A673 (cell line): ENCODE measurements around the gene ACTL8. TPM values are rescaled to one million over a fixed set of nuclear protein-coding genes. Genes with fewer than 3 reads are reported as not detected.

ENCODE experiments used
- BruUV-seq: library from RNA; stranded (reverse); fragments of 400-500 nt; replicated peaks from 2 replicates; lab custom pipeline; 2021; lab: Mats Ljungman, UMichigan
- CTCF ChIA-PET: fragments of 300-600 bp; sonication (Branson Sonifier 250); formaldehyde crosslinking; loops from one replicate; lab custom pipeline; 2022; ENCODE audit warnings: antibody characterized with exemption; lab: Charles Lee
- POLR2A ChIA-PET: fragments of 300-600 bp; sonication (Branson Sonifier 250); formaldehyde crosslinking; loops from one replicate; lab custom pipeline; 2022; ENCODE audit warnings: antibody characterized with exemption; ENCODE audit not compliant: low non-redundant PET; lab: Charles Lee
- DNase-seq: peaks from one replicate; pipeline ENCODE4 v3.0.0-alpha.2; 2015; ENCODE audit warnings: low spot score
- H3K27ac ChIP-seq: fragments of 200-600 bp; sonication (generic); 2 replicates; pipeline ENCODE4 v1.5.1; 2016; ENCODE audit warnings: mixed run types, low read depth, mild to moderate bottlenecking, mixed read lengths, antibody characterized with exemption, low read length; ENCODE audit not compliant: poor library complexity, severe bottlenecking
- H3K27me3 ChIP-seq: fragments of 200-600 bp; sonication (generic); replicated peaks from 2 replicates; pipeline ENCODE4 v1.6.1; 2017; ENCODE audit warnings: mixed run types, low read depth, mild to moderate bottlenecking, mixed read lengths, antibody characterized with exemption, low read length; ENCODE audit not compliant: insufficient read depth, poor library complexity
- H3K36me3 ChIP-seq: fragments of 200-600 bp; sonication (generic); 2 replicates; pipeline ENCODE4 v1.6.1; 2016; ENCODE audit warnings: mixed run types, mild to moderate bottlenecking, mixed read lengths, antibody characterized with exemption, low read length; ENCODE audit not compliant: insufficient read depth, poor library complexity, severe bottlenecking
- H3K4me1 ChIP-seq: fragments of 200-600 bp; sonication (generic); 2 replicates; pipeline ENCODE4 v1.6.1; 2017; ENCODE audit warnings: mixed run types, mild to moderate bottlenecking, mixed read lengths, antibody characterized with exemption, low read length; ENCODE audit not compliant: insufficient read depth, poor library complexity, severe bottlenecking
- H3K4me3 ChIP-seq: fragments of 200-600 bp; sonication (generic); 2 replicates; pipeline ENCODE4 v1.5.1; 2016; ENCODE audit warnings: low read depth, mixed run types, mild to moderate bottlenecking, mixed read lengths, low read length; ENCODE audit not compliant: poor library complexity, severe bottlenecking
- H3K9me3 ChIP-seq: fragments of 200-600 bp; sonication (generic); 2 replicates; pipeline ENCODE4 v1.6.1; 2016; ENCODE audit warnings: mixed run types, low read depth, mild to moderate bottlenecking, mixed read lengths, antibody characterized with exemption, low read length; ENCODE audit not compliant: poor library complexity, severe bottlenecking
- EZH2 ChIP-seq: fragments of 200-600 bp; sonication (generic); IDR thresholded peaks from 2 replicates; pipeline ENCODE4 v1.6.1; 2017; ENCODE audit warnings: borderline replicate concordance, low read depth, mild to moderate bottlenecking, mixed read lengths, antibody characterized with exemption, low read length; ENCODE audit not compliant: poor library complexity, severe bottlenecking
- intact Hi-C: fragments of 100-400 bp; cut with micrococcal nuclease; formaldehyde crosslinking; loops from one replicate; pipeline ENCODE4 v1.10.0; 2022; ENCODE audit not compliant: unreplicated experiment
- total RNA-seq: library from RNA; stranded (reverse); gene quantifications from 2 replicates; pipeline ENCODE4 v1.2.3, GENCODE V29; 2021
- TF ChIP-seq, protein P1 (sequence below): fragments of 300-800, 200-600 bp; sonication (generic); conservative IDR thresholded peaks from 2 replicates; pipeline ENCODE4 v1.5.1; 2017; ENCODE audit warnings: low read depth, mild to moderate bottlenecking, antibody characterized with exemption, low read length, moderate library complexity, mixed read lengths

Gene ACTL8
- total RNA-seq, 1 experiment from 2014 or later = 0.28 TPM

DNA sequence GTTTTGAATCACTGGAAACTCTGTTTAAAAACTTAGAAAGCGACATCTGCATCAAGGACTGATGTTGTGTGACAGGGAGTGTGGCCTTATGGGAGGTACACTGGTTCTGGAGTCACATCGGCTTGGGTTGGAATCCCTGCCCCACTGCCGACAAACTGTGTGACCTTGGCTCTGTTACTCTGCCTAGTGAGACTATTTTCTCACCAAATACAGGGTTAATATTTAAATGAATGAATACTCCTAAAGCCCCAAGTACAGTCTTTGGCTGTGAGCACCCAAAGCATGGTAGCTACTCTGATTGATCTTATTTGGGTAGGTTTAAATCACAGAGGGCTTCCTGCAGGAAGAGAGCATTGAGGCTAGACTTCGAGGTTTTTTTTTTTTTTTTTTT is 102.0 kb downstream of the ACTL8 start:
- no peaks in the 10 kb centered on the region for H3K27me3 ChIP-seq
- no peaks in the 10 kb centered on the region for H3K36me3 ChIP-seq
- ChIA-PET CTCF (no interaction called here), POLR2A (no interaction called here)
- no TSS peak for BruUV-seq
- no peak overlapping the region for H3K27ac ChIP-seq
- no peak for TF ChIP-seq EZH2
- TF ChIP-seq, protein P1, sequence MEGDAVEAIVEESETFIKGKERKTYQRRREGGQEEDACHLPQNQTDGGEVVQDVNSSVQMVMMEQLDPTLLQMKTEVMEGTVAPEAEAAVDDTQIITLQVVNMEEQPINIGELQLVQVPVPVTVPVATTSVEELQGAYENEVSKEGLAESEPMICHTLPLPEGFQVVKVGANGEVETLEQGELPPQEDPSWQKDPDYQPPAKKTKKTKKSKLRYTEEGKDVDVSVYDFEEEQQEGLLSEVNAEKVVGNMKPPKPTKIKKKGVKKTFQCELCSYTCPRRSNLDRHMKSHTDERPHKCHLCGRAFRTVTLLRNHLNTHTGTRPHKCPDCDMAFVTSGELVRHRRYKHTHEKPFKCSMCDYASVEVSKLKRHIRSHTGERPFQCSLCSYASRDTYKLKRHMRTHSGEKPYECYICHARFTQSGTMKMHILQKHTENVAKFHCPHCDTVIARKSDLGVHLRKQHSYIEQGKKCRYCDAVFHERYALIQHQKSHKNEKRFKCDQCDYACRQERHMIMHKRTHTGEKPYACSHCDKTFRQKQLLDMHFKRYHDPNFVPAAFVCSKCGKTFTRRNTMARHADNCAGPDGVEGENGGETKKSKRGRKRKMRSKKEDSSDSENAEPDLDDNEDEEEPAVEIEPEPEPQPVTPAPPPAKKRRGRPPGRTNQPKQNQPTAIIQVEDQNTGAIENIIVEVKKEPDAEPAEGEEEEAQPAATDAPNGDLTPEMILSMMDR = no peak
- no peaks in the 10 kb centered on the region for H3K9me3 ChIP-seq
- no peak for DNase-seq
- no peak overlapping the region for H3K4me3 ChIP-seq
- H3K4me1 ChIP-seq = peaks cover 3% of the 10 kb centered on the region
- intact Hi-C loops = no loop called here

DNA sequence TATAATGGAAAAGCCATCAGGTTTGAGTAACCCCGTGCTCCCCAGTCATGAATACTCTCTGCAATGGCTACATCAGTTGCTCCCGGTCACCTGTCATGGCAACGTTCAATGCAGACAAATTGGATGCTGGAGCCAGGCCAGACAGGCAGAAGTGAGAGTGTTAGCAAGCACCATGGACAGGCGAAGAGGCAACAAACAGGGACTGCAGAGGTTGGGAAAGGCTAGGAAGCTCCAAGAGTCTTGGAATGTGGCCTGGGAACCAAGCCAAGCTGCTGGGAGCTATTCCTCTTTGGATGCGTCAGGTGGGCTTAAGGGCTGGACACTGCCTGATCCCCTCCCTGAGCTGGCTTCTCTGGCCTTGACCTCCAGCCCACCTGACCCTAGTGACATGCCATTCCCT is 102.9 kb downstream of the ACTL8 start:
- no peaks in the 10 kb centered on the region for H3K36me3 ChIP-seq
- intact Hi-C loops = no loop called here
- no peak for DNase-seq
- ChIA-PET POLR2A (no interaction called here), CTCF (no interaction called here)
- BruUV-seq = no TSS peak
- H3K4me1 ChIP-seq = peaks cover 3% of the 10 kb centered on the region
- TF ChIP-seq EZH2 = no peak
- TF ChIP-seq, protein P1 = no peak
- no peaks in the 10 kb centered on the region for H3K9me3 ChIP-seq
- no peak overlapping the region for H3K27ac ChIP-seq
- H3K4me3 ChIP-seq = no peak overlapping the region
- no peaks in the 10 kb centered on the region for H3K27me3 ChIP-seq

DNA sequence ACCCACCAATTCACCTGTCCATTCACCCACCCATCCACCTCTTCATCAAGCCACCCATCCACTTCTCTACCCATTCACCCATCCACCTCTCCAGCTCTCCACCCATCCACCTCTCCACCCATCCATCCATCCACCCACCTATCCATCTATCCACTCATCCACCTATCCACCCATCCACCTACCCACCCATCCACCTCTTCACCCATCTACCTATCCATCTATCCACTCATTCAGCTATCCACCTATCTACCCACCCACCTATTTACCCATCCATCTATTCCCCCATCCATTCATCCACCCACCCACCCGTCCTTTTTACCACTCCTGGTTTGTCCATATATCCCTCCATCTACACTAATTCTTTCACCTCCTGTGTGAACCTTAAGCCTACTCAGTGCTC is 105.7 kb downstream of the ACTL8 start:
- no peak for DNase-seq
- Histone ChIP-seq H3K4me1 (peaks cover 3% of the 10 kb centered on the region), H3K27ac (no peak overlapping the region), H3K27me3 (no peaks in the 10 kb centered on the region), H3K4me3 (no peak overlapping the region), H3K9me3 (no peaks in the 10 kb centered on the region), H3K36me3 (no peaks in the 10 kb centered on the region)
- intact Hi-C loops = no loop called here
- BruUV-seq = no TSS peak
- CTCF ChIA-PET = interaction anchor here (0.7 kb wide), 1 partner anchor 45 kb away, joined by 4 read pairs; no protein-coding TSS in a partner anchor
- no peak for TF ChIP-seq EZH2
- TF ChIP-seq, protein P1 = no peak
- POLR2A ChIA-PET = no interaction called here
